Uterus (tissue), 4 donors: ENCODE results near the gene SH3PXD2A. TPM values are rescaled to one million over a fixed set of nuclear protein-coding genes. Genes with fewer than 3 reads are reported as not detected.

ENCODE experiments used
- DNase-seq, 2 donors: peaks; one replicate each; pipeline ENCODE4 v3.0.0-alpha.2; 2019 to 2020
- H3K27ac ChIP-seq, 2 donors: fragments of 200-600 bp; sonication (generic); 1 replicate in 1 of 2; 2 replicates in 1 of 2; pipeline ENCODE4 v1.5.1; 2016 to 2018
- H3K27me3 ChIP-seq, 2 donors: fragments of 200-600 bp; sonication (generic); one replicate each; pipeline ENCODE4 v1.5.1; 2018 to 2019; ENCODE audit warnings: control low read depth in 1 of 2
- H3K36me3 ChIP-seq, 2 donors: fragments of 200-600 bp; sonication (generic); one replicate each; pipeline ENCODE4 v1.5.1; 2019; ENCODE audit warnings: control low read depth in 1 of 2
- H3K4me1 ChIP-seq, 2 donors: fragments of 200-600 bp; sonication (generic); one replicate each; pipeline ENCODE4 v1.5.1; 2018 to 2019; ENCODE audit warnings: control low read depth in 1 of 2
- H3K4me3 ChIP-seq, 2 donors: fragments of 200-600 bp; sonication (generic); 1 replicate in 1 of 2; 2 replicates in 1 of 2; pipeline ENCODE4 v1.5.1; 2018 to 2019; ENCODE audit warnings: mild to moderate bottlenecking in 1 of 2
- H3K9me3 ChIP-seq, 2 donors: fragments of 200-600 bp; sonication (generic); one replicate each; pipeline ENCODE4 v1.5.1; 2019; ENCODE audit warnings: control low read depth in 1 of 2
- CTCF ChIP-seq, 4 experiments: fragments of 200-600 bp in 2 of 4; fragments of 450-650 bp in 2 of 4; sonication (generic) in 2 of 4; IDR thresholded peaks; one replicate each; pipeline ENCODE4 v1.5.1; 2016 to 2019; ENCODE audit warnings: antibody characterized with exemption in 4 of 4, mild to moderate bottlenecking in 2 of 4, moderate library complexity in 1 of 4
- POLR2A ChIP-seq, 2 donors: fragments of 450-650 bp; IDR thresholded peaks; one replicate each; pipeline ENCODE4 v1.6.1; 2016; ENCODE audit warnings: antibody characterized with exemption in 2 of 2, mild to moderate bottlenecking in 1 of 2, moderate library complexity in 1 of 2
- intact Hi-C: fragments of 100-400 bp; cut with DNase I; formaldehyde crosslinking; loops from one replicate; pipeline ENCODE4 v1.15.1; 2023; ENCODE audit warnings: low total_unique reads
- total RNA-seq, 4 donors: library from RNA; depleted of rRNA in 3 of 4; stranded (reverse); fragments of >200 nt in 3 of 4; gene quantifications; one replicate each; pipeline versions ENCODE4 v1.1.0 to v1.2.4, GENCODE V29; 2014 to 2023
- donor health status: DM: yes; HTN: yes; CAD: no.

The SH3PXD2A gene
- total RNA-seq, 4 donors from 2014 or later = 12.6 to 117 (median 46.6) TPM

GRCh38 chr10:103709341-103709920, 145.9 kb downstream of the SH3PXD2A start:
- no peak overlapping the region for H3K4me3 ChIP-seq
- no peak for DNase-seq
- H3K36me3 ChIP-seq = no peaks in the 10 kb centered on the region
- no peaks in the 10 kb centered on the region for H3K4me1 ChIP-seq
- no peak overlapping the region for H3K27ac ChIP-seq
- no peaks in the 10 kb centered on the region for H3K9me3 ChIP-seq
- intact Hi-C loops = no loop called here
- H3K27me3 ChIP-seq = no peaks in the 10 kb centered on the region
- no peak for TF ChIP-seq CTCF (IDR thresholded peaks at IDR 0.05)
- no peak for TF ChIP-seq POLR2A (IDR thresholded peaks at IDR 0.05)

GRCh38 chr10:103708627-103709288, 146.6 kb downstream of the SH3PXD2A start:
- no peak for TF ChIP-seq CTCF (IDR thresholded peaks at IDR 0.05)
- TF ChIP-seq POLR2A (IDR thresholded peaks at IDR 0.05) = no peak
- no peak for DNase-seq
- Histone ChIP-seq H3K36me3 (no peaks in the 10 kb centered on the region), H3K9me3 (no peaks in the 10 kb centered on the region), H3K4me3 (no peak overlapping the region), H3K27me3 (no peaks in the 10 kb centered on the region), H3K4me1 (no peaks in the 10 kb centered on the region), H3K27ac (no peak overlapping the region)
- intact Hi-C loops = no loop called here

GRCh38 chr10:103707956-103708626, 147.3 kb downstream of the SH3PXD2A start:
- H3K27me3 ChIP-seq = no peaks in the 10 kb centered on the region
- no peaks in the 10 kb centered on the region for H3K36me3 ChIP-seq
- H3K9me3 ChIP-seq = no peaks in the 10 kb centered on the region
- no peak overlapping the region for H3K27ac ChIP-seq
- no peak overlapping the region for H3K4me3 ChIP-seq
- TF ChIP-seq POLR2A (IDR thresholded peaks at IDR 0.05) (no peak), CTCF (IDR thresholded peaks at IDR 0.05) (no peak)
- no peak for DNase-seq
- intact Hi-C loops = no loop called here
- no peaks in the 10 kb centered on the region for H3K4me1 ChIP-seq

GRCh38 chr10:103706762-103707161, 148.6 kb downstream of the SH3PXD2A start:
- TF ChIP-seq POLR2A (IDR thresholded peaks at IDR 0.05) (no peak), CTCF (IDR thresholded peaks at IDR 0.05) (no peak)
- Histone ChIP-seq H3K27me3 (no peaks in the 10 kb centered on the region), H3K27ac (no peak overlapping the region), H3K4me1 (no peaks in the 10 kb centered on the region), H3K36me3 (no peaks in the 10 kb centered on the region), H3K4me3 (no peak overlapping the region), H3K9me3 (no peaks in the 10 kb centered on the region)
- intact Hi-C loops = no loop called here
- no peak for DNase-seq

- intact Hi-C loops = no loop called here
Measured at GRCh38 chr10:103706047-103706446, 149.3 kb downstream of the SH3PXD2A start.

More at GRCh38 chr10:103706047-103706446, 149.3 kb downstream of the SH3PXD2A start:
- no peaks in the 10 kb centered on the region for H3K36me3 ChIP-seq
- H3K27me3 ChIP-seq = no peaks in the 10 kb centered on the region
- no peak for DNase-seq
- no peaks in the 10 kb centered on the region for H3K4me1 ChIP-seq
- TF ChIP-seq POLR2A (IDR thresholded peaks at IDR 0.05) (no peak), CTCF (IDR thresholded peaks at IDR 0.05) (no peak)
- no peak overlapping the region for H3K4me3 ChIP-seq
- no peak overlapping the region for H3K27ac ChIP-seq
- no peaks in the 10 kb centered on the region for H3K9me3 ChIP-seq
